NCI-H774 (cell line): ENCODE data around the gene PIGK.
"Not testable (repeated sequence)": the region's sequence is repeated elsewhere in the genome, so short reads cannot be mapped to it uniquely, and the experiment has no call there.

ENCODE experiments used
- DNase-seq: peaks from one replicate; lab custom pipeline; 2025; lab: John Stamatoyannopoulos, UW

PIGK gene

DNA sequence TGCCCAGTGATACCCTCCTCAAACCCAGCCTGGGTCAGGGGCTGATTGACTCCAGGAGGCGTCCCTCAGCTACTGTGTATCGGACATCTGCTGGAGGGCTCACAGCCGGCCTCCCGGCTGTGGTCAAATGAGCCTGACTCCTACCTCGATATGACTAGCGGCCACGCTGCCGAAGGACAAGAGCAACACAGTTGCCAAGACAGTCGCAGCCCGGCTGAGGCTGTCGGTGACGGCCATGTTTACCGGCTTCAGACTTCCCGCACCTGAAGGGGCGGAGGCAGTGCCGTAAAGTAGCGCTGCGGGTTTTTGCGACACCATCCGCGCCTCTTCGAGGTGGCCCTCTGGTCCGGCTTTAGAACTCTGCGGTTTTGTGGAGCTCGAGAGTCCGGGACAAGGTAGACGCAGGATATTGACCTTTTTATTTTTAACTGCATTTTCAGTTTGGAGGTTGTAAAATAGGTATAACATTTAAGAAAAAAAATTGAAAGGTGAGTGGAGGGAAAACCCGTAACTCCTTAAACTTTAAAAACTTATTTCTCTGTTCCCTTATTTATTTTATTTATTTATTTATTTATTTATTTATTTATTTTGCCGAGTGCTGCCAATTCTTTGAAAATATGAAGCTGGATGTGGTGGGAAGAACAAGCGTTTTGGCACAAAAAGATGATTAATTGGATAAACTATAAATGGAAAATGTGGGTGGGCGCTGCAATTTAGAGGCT is at the start of gene PIGK:
TSS of gene PIGK (minus strand) at position 265 of the 722 bp plus-strand sequence. CDS start at position 237, 28 bp downstream.
- peak; percentile 82 for DNase-seq

DNA sequence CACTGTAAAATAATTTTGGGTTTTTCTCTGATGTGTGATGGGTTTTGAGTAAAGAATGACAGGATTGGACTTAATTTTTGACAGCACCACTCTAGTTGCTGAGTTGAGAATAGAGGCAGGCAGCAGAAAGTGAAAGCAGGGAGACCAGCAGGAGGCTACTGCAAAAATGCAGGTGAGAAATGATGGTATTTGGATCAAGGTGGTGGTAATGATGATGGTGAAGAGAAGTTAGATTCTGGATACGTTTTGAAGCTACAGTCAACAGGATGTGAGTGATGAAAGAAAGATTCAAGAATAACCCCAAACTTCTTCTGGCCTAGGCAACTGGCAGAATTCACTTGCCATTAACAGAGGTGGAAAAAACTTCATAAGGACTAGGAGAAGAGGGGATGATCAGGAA is 47.8 kb upstream of the PIGK start:
- DNase-seq: no peak

DNA sequence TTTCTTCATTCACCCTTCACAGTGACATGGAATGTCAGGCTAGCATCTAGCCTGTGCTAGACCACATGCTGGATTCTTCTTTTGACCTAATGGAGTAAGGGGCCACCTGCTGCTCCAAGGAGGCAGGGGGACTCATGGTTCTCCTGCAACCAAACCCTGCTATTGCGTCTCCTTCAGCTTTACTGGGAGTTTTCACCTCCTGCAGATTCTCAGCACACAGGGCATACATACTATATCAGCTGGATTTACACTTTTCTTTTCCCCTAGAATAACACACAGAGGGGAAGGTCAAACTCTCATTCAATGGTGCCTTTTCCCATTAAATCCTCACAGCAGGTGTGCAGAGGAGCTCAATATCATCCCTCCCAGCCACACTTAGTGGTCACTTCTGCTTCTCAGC is 46.0 kb upstream of the PIGK start:
- DNase-seq: no peak

DNA sequence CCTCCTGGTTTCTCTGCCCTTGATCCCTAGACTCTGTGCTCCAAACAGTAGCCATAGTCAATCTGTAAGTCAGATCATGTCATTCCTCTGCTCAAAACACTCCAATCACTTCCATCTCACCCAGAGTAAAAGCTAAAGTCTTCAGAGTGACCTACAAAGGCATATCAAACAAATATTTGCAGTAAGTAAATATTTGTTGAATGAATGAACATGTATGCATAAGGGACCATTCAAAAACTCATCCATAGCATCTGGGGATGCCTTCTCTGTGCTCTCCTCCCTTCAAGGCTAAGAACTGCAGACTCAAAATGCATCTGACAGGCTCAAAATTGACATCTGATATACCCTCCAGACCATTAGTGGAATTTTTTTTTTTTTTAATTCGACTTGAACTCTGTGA is 44.5 kb upstream of the PIGK start:
- DNase-seq: no peak

DNA sequence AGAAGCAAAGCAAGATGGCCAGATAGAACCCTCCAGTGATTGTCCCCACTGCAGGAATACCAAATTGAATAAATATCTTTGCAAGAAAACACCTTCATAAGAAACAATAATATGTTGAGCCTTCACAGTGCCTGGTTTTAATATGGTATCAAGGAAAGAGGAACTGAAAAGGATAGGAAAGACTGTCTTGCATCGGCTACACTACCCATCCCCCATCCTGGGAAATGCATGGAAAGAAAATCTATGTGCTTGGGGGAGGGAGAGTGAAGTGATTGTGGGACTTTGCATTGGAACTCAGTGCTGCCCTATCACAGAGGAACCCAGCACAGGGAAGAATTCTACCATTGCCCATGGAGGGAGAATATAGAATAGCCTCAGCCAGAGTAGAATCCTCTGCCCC is 34.0 kb upstream of the PIGK start:
- DNase-seq: no peak

DNA sequence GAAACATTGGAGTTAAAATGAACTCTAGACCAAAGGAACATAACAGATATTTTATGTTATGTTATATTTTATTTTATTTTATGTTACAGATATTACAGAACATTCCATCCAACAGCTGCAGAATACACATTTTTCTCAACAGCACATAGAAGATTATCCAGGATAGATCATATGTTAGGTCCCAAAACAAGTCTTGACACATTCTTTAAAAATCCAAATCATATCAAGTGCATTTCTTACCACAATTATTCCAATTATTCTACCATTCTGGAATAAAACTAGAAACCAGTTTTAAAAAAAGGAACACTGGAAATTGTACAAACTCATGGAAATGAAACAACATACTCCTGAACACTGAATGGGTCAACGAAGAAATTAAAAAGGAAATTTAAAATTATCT is 30.9 kb upstream of the PIGK start:
- no peak for DNase-seq

DNA sequence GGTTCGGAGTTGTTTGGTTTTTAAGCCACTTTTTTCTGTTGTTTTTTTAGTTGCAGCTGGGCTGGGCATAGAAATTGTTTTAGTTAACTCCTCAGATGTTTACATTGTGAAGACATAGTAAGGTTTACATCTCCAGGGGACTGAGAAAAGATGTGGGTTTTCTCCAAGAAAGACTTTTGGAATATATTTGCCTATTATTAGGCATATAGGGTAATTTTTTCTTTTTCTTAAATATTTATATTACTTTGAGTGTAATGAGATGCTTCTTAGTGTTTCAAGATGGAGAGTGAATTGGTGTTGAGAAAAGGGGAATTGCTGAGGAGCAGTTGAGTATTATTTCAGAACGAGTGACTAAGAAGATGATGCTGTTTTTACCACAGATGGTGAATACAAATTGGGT is 26.6 kb upstream of the PIGK start:
- no peak for DNase-seq

DNA sequence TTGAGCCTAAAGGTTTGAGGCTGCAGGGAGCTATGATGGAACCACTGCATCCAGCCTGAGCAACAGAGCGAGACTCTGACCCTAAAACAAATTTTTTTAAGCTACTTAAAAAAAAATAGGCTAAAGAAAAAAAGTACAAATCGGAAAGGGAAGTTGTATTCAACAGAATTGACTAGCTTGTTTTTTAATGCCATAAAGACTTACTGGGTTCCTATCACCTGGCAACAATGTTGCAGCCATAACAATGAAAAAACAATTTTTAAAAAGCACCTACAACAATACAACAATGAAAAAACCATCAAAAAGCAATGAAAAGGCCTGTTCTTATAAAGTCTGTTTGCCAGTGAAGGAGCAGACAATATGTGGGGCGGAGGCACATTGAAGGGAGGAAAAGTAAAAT is 20.1 kb upstream of the PIGK start:
- DNase-seq: no peak

DNA sequence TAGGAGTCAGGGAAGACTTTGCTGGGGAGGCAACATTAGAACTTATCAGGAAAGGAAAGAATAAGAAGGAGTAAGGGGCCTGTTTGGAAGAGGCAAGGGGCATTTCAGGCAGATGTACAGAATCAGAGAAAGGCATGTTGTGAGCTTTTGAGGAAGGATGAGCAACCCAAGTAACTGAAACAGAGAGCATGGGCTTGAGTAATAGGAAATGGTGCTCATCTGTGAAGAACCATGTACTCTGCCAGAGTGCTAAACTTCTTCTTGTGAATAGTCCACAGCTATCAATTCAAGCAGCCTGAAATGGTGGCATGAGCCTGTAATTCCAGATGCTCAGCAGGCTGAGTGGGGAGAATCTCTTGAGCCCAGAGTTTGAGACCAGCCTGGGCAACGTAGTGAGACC is 19.2 kb upstream of the PIGK start:
- no peak for DNase-seq

DNA sequence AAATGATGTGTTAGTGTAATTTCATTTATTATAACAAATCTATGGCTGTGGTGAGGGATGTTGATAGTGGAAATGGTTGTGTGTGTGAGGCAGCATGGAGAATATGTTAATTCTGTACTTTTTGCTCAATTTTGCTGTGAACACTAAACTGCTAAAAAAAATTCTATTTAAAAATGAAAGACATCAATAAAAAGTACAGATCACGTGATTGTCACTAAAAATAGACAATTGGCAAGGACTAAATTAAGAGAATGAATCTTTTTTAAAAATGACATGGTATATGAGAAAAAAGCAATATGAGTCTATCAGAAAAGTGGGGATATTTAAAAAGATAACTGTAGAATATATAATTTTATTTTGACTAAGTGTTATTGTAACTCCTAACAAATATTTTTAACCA is 15.7 kb upstream of the PIGK start:
- DNase-seq: no peak

DNA sequence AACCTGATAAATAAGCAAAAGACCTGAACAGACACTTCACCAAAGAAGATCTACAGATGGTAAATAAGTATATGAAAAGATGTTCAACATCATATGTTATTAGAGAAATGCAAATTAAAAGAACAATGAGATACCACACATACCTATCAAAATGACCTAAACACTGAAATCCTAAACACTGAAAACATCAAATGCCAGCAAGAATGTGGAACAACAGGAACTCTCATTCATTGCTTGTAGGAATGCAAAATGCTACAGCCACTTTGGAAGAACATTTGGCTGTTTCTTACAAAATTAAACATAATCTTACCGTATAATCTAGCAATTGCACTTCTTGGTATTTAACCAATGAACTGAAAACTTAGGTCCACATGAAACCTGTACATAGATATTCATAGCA is 14.9 kb upstream of the PIGK start:
- DNase-seq: no peak

DNA sequence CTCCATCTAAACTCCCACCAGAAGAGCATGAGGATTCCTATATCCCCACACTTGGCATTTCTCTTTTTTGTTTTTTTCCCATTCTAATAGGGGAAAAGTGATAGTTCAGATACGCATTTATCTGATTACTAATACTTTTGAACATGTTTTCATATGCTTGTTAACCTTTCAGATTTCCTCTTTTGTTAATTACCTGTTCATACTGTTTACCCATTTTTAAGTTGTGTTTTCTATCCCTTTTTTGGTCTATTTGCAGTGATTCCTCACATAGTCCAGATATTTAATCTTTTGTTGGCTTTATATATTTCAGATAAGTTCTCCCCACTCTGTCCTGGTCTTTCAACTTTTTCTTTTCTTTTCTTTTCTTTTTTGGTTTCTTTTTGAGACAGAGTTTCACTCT is 13.6 kb upstream of the PIGK start:
- no peak for DNase-seq

DNA sequence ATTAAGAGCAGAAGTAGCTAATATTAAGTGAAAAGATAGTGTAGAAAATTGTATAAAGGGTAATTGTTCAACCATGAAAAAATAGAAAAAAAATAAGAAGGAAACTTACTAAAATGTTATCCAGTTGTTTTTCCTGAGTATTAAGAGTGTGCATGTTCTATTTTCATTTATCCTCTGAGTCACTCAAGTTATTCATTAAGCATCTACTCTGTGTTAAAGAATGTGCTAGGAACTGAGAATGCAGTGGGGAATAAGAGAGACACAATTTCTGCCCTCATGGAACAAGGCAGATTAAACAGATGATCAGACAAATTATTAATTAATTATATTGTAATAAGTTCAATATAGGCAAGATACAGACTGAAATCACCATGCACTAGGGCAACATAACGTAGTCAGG is 10.8 kb upstream of the PIGK start:
- DNase-seq: no peak

DNA sequence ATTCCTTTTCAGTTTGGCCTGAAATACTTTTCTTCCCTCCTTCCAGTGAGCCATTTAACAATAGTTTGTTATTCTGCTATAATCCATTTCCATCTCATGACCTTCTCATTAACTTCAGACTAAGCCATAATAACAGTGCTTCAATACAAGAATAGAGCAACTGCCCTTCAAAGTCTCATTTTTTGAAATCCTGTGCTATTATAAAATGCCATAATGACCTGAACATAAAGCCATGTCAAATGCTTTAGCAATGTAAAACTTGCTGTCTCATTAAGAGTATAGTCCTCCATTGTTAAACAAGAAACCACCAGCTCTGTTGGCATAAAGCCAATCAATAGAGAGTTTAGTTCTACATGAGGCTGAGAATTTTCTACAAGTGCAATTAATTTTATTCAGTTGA is 9.6 kb upstream of the PIGK start:
- DNase-seq: no peak

DNA sequence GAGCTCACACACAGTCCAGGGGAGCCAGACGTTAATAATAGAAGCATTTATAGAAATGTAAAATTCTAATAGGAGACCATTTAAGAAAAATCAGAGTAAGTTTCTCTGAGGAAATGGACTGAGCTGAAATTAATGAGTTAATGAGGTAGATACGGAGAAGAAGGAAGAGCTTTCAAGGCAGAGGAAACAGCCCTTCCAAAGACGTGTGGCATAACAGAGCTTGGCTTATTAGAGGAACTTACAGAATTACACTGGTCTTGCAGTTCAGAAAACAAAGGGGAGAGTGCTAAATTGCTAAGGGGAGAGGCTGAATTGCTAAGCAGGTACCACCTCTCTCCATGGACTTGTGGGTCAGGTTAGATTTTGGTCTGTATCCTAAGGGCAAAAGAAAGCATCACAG is 8.2 kb upstream of the PIGK start:
- no peak for DNase-seq

DNA sequence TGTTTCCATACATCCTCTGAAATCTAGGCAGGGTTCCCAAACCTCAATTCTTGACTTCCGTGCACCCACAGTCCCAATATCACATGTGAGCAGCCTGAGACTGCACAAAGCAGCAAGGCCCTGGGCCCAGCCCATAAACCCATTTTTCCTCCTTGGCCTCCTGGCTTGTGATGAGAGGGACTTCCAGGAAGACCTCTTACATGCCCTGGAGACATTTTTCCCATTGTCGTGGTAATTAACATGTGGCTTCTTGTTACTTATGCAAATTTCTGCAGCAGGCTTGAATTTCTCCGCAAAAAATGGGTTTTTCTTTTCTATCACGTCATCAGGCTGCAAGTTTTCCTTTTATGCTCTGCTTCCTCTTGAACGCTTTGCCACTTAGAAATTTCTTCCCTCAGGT is 3.3 kb upstream of the PIGK start:
- no peak for DNase-seq

DNA sequence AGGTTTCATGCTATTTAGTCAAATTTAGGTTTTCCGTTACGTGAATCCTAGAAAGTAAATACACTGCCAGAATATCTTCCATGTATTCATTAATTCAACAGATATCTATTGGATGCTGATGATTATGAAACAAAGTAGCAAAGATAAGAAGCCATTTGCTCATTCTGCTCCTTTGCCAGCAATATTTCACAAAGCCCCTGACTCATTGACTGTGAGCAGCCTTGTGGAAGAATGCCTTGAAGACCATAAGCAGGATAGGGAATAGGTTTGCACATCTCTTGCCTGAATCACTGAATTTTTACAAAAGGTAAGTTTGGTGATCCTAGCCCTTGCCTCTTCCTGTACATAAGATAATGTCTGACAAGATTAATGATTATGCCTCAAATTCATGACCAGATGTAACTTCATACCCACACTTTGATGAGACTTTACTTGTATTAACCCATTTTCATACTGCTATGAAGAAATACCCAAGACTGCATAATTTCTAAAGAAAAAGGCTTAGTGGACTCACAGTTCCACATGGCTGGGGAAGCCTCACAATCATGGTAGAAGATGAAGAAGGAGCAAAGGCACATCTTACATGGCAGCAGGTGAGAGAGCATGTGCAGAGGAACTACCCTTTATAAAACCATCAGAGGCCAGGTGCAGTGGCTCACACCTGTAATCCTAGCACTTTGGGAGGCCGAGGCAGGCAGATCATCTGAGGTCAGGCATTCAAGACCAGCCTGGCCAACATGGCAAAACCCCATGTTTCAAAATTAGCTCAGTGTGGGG is 1.6 kb upstream of the PIGK start:
- no peak for DNase-seq

DNA sequence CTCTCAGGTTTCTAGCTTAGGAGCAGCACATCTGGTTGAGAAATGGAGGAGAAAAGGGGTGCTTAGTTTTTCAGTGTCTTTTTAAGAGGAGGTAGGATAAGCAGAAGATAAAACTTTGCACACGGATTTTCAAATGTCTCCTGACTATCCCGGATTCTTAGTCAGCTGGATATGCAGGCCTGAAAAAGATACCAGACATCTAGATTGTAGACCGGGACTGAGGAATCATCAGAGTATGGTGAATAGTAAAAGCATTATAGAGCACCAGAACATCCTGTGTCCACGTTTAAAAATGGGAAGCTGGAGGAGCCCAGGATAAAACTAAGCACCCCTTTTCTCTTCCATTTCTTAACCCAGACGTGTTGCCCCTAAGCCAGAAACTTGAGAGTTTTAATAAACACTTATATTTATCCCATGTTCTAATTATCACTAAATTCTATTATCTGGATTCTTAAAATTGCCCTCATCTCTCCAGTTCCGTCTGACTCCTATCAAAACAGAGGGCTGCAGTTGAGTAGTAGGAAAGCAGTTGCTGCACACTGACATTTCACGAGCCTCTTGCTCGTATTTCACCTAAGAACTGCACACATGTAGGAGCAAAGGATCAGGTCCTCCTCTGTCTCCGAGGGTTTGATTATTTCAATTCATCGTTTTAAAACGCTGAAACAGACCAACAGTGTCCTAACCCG is 609 bp downstream of the PIGK start:
- DNase-seq: no peak

DNA sequence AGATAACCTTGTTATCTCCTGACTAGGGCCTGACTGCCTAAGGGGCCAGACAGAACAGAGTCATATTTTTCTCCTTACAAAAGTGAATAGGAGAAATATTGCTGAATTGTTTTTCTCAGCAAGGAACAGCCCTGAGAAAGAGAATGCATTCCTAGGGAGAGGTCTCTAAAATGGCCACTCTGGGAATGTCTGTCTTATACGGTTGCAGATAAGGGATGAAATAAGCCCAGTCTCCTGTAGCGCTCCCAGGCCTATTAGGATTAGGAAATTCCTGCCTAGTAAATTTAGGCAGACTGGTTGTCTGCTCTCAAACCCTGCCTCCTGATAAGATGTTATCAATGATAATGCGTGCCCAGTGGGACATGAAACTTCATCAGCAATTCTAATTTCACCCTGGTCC is 15.2 kb downstream of the PIGK start:
- DNase-seq: not testable (repeated sequence)

DNA sequence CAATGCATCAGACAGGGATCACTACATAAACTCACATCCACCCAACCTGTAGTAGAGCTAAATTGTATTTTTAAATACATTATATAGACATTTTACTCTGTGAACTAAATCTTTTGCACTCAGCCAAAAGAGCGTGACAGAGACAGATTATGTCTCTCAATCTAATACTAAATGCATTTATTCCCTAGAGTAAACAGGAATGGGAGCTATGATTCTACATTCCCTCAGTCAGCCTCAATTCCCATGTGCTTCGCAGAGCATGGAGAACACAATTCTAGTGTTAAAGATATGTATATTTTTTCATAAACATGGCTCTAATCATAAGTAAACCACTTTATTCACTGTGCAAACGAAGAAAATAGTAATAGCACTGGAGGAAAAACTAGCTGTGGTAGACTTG is 16.5 kb downstream of the PIGK start:
- no peak for DNase-seq

DNA sequence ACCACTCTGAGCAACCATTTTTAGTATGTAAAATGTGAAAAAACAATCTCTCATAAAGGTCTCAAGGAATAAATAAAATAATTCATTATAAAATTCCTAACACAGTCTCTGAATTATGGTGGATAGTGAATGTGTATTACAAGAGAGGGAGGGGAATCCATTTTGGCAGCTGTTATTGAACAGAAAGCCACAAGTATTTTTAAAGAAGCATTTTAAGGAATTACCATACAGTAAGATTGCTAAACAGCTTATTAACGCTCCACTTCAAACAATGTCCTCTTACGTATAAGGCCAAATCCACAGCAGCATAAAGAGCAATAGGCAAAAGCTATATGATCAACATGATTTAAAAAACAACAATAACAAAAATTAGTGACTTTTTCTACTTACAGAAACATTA is 18.4 kb downstream of the PIGK start:
- DNase-seq: no peak

DNA sequence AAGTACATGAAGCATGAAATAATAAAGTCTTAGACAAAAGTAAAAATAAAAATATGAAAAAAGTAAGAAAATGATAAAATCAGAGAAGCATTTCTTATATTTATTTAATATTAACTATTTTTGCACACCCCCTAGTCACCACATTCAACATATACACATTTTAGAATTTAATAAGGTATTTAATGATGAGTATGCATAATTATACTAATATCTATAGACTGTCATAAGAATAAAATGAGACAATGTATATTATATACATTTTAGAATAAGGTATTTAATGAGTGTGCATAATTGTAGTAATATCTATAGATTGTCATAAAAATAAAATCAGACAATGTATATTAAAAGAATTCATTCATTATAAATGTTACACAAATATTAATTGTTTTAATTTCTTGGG is 18.9 kb downstream of the PIGK start:
- no peak for DNase-seq

DNA sequence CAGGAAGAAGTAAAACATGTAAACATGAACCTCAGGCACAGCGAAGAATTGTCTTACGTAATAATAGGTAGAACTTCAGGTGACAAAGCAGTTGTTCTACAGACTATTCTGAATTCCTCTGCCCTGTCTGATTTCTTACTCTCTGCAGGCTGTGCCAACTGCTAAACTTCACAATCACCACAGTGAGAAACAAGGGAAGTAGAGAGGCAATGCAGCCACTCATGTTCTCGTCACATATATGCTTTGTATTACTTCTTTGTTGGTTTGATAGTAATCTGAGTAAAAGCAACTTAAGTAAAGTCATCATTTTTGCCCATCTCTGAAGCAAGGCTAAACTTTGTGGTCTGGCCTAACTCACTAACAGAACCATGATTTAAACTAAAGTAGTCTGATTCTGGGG is 21.9 kb downstream of the PIGK start:
- DNase-seq: no peak
